T-helper 2 cell treated with Interferon-gamma antibody and Interleukin-4, amounts not matched to agents 100 ng/mL and 5 ng/mL, for 36 hours (primary cell): ENCODE results near the gene AGBL5. TPM values are rescaled to one million over a fixed set of nuclear protein-coding genes. Genes with fewer than 3 reads are reported as not detected.
"Not testable (repeated sequence)": the region's sequence is repeated elsewhere in the genome, so short reads cannot be mapped to it uniquely, and the experiment has no call there.

Experiments used
- intact Hi-C: fragments of 100-400 bp; cut with micrococcal nuclease; formaldehyde crosslinking; loops from one replicate; pipeline ENCODE4 v1.15.1; 2023
- total RNA-seq: library from RNA; stranded (reverse); gene quantifications from 2 replicates; pipeline ENCODE4 v1.2.3, GENCODE V29; 2022

The AGBL5 gene
- total RNA-seq, 1 donor from 2014 or later = 13.6 TPM

GRCh38 chr2:27051902-27052645, 606 bp downstream of the AGBL5 start:
- intact Hi-C loops = loop anchor here (1.0 kb wide), 4 partner anchors 19 to 82 kb away; partner anchors contain the start of genes KHK, OST4 and PREB

DNA sequence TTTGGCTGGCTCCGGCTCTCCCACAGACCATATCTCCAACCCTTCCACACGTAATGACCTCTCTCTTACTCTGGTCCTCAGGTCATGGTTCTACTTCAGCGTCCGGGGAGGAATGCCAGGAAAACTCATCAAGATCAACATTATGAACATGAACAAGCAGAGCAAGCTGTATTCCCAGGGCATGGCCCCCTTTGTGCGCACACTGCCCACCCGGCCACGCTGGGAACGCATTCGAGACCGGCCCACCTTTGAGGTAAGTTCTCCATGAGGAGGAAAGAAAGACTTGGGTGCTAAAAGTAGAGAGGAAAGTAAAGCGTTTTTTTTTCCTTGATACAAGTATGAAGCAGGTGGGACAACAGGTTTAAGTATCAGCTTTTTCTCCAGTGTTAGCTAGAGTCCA, 1.9 kb downstream of the AGBL5 start:
- intact Hi-C loops = no loop called here

- intact Hi-C loops = no loop called here
These were observed 2.3 kb downstream of the AGBL5 start for GRCh38 chr2:27053776-27054175.

- intact Hi-C loops = no loop called here
These were observed 3.3 kb downstream of the AGBL5 start for GRCh38 chr2:27054721-27055120.

GRCh38 chr2:27057184-27057583, 5.7 kb downstream of the AGBL5 start:
- intact Hi-C loops = no loop called here

DNA sequence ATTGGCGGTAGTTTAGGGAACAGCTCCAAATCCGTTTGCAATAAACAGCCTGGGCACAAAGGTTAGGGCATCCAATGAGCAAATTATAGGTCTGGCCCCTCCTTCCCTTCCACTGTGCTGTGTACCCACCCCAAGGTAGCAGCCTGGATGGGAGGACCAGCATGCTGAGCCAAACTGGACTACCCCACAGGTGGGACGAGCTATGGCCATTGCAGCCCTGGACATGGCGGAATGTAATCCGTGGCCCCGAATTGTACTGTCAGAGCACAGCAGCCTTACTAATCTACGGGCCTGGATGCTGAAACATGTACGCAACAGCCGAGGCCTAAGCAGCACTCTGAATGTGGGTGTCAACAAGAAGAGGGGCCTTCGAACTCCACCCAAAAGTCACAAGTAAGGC, 6.7 kb downstream of the AGBL5 start:
- intact Hi-C loops = no loop called here

DNA sequence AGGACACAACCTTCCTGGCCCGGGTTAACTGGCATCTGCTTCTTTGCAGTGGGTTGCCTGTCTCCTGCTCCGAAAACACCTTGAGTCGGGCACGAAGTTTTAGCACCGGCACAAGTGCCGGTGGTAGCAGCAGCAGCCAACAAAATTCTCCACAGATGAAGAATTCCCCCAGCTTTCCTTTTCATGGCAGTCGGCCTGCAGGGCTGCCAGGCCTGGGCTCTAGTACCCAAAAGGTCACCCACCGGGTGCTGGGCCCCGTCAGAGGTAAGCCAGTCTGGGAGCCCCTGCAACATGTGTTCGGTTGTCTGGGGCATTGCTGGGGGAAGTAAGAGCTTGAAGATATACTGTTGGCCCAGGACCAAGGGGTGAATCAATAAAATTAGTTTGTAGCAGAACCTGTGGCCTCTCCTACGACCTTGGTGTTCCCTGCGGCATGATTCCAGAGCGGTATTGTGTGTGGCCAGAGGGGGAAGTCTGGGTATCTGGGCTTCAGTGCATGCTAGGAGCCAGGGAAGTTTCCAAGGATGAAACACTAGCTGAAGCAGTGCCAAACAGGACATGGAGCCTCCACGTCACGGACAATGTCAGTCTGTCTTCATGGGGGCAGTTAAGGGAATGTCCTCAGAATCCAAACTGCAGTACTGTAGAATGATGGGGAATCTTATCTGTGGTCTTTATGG, 7.8 kb downstream of the AGBL5 start:
- intact Hi-C loops = no loop called here

- intact Hi-C loops = no loop called here
These were observed 8.9 kb downstream of the AGBL5 start for GRCh38 chr2:27060323-27060722.

GRCh38 chr2:27065128-27065527, 13.7 kb downstream of the AGBL5 start:
- intact Hi-C loops = no loop called here

GRCh38 chr2:27067385-27067784, 15.9 kb downstream of the AGBL5 start:
- intact Hi-C loops = no loop called here

DNA sequence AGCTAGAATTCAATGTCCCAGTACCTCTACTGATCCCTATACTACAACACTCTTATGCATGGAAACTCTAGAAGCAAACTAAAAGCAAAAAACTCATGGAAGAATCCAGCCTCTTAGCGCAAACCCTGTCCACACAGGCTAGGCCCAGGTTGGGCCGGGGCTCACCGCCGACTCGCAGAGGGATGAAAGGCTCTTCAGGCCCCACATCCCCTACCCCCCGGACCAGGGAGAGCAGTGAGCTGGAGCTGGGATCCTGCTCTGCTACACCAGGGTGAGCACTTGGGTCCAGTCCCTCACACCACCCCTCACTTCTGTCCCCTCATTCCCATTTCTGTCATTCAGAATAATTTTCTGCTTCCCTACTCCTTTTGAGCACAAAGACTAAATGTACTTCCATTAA, 18.0 kb downstream of the AGBL5 start:
- intact Hi-C loops = no loop called here

DNA sequence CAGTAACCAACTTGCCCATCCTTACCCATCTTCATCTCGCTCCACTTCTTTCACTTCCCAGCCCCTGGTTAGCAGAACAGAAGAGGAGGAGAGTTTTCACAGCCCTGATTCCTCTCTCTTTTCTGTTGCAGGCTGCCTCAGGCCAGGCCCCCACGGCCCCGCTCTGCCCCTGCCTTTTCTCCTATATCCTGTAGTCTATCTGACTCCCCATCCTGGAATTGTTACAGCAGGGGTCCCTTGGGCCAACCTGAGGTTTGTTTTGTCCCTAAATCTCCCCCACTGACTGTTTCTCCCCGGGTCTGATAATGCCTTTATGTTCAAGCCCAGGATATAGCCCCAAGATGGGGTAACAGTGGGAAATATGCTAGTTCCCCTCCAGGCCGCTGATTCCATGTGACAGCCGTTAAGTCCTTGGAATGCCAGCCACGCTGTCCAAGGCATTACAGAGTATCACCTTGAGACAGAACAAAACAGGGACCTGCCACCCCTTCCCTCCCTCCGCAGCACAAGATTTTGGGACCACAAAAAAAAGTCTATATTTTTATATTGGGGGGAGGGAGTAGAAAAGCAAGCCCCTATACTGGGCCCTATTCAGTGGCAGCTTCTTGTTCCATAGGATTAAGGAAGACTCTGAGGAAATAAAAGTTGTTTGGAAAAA, 18.6 kb downstream of the AGBL5 start:
- intact Hi-C loops = loop anchor here (5.0 kb wide), 1 partner anchor 142 kb away; the partner anchor contains the start of genes ATRAID and SLC5A6

GRCh38 chr2:27070653-27071276, 19.3 kb downstream of the AGBL5 start:
- intact Hi-C loops = loop anchor here (1.0 to 5.0 kb wide), 5 partner anchors 11 to 142 kb away; partner anchors contain the start of genes AGBL5, ATRAID, KHK and SLC5A6

DNA sequence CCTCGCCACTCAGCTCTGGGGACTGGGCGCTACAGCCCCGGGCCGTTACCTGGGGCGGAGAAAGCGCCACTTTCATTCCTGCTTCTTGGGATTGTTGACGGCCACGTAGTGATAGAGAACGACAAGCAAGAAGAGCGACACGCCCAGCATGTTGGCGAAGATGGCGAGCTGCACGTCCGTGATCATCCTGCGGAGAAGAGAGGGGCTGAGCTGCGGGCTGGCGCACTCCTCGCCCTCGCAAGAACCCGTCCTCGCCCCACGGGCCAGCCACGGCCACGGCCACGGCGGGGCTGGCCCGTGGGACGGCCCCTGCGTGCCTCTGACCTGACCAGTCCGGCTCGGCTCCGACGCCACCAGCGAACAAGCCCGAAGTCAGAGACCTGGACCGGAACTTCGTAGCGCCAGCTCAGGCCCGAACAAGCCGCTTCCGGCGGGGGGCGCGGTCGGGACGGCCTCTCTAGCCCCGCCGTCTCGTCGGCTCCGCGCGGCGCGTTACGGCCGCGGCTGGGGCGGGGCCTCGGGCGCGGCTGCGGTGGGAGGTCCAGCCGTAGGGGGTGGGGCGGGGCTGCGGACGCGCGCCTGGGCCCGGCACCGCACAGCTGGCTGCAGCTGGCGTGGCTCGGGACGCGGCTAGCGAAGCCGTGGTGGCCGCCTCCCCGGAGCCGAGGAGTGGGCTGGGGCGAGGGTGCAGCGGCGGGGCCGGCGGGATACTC, 20.0 kb downstream of the AGBL5 start, which contains the start of gene OST4:
TSS of gene OST4 (minus strand) at position 378 of the 713 bp plus-strand sequence.
- intact Hi-C loops = loop anchor here (1.0 to 5.0 kb wide), 5 partner anchors 10 to 141 kb away; partner anchors contain the start of genes AGBL5, ATRAID, KHK and SLC5A6

- intact Hi-C loops = loop anchor here (1.0 to 5.0 kb wide), 5 partner anchors 9 to 140 kb away; partner anchors contain the start of genes AGBL5, ATRAID, KHK and SLC5A6
These were observed 20.7 kb downstream of the AGBL5 start for GRCh38 chr2:27071990-27072830.

- intact Hi-C loops = loop anchor here (5.0 kb wide), 1 partner anchor 139 kb away; the partner anchor contains the start of genes ATRAID and SLC5A6
These were observed 21.5 kb downstream of the AGBL5 start for GRCh38 chr2:27072920-27073319.

- intact Hi-C loops = loop anchor here (5.0 kb wide), 1 partner anchor 139 kb away; the partner anchor contains the start of genes ATRAID and SLC5A6
These were observed 22.3 kb downstream of the AGBL5 start for GRCh38 chr2:27073782-27074181.

DNA sequence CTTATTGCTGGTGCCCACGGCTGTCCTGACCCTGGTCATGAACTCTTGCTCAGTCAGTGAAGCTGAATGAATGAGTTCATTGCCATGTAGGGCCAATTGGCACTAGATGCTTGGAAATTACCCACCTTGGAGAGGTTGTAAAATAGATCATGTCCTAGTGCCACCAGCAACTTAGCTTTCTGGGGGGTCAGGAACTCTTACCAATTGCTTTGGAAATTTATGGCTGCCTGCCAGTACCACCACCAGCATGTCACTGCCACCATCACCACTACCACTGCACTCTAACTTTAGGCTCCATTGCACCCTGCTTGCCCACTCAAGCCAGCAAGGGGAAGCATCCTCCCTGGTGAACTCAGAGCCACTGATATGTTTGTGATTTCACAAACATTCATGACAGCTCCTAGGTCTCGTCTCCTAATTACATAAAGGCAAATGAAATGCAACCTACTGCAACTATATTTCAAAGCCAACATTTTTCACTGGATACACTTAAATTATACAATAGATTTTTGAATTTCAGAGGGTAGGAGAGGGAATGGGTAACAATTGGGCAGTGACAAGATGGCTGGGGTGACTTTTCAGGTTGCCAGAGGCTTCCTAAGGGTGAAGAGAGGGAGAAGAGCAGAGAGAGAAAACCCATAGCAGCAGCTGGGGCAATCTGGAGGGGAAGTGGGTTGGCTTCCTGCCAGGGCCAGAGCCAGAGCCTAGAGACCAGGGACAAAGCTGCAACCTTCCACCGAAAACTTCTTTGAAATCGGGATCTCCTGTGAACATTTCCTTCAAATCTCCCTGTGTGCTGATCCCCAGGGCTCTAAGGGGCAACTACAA, 23.5 kb downstream of the AGBL5 start:
- intact Hi-C loops = loop anchor here (5.0 kb wide), 1 partner anchor 137 kb away; the partner anchor contains the start of genes ATRAID and SLC5A6

DNA sequence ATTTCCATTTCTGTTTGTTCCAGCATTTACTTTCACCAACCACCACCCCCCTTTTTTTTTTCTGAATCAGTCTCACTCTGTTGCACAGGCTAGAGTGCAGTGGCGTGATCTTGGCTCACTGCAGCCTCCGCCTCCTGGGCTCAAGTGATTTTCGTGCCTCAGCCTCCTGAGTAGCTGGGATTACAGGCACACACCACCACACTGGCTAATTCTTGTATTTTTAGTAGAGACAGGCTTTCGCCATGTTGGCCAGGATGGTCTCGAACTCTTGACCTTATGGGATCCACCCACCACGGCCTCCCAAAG, 24.1 kb downstream of the AGBL5 start:
- intact Hi-C loops = not testable (repeated sequence)
